Measurements from ENCODE around the gene MYO1D.

- no peak for TF ChIP-seq CREM (CRISPR knock-in tag; IDR thresholded peaks at IDR 0.05)
- no peak for TF ChIP-seq CTCF (IDR thresholded peaks at IDR 0.05)
- no peak for TF ChIP-seq RORB (CRISPR knock-in tag; IDR thresholded peaks at IDR 0.05)
Observed at GRCh38 chr17:32502013-32502412, 374.9 kb downstream of the MYO1D start.
